Trophoblast cell (in vitro differentiated cells and primary cell): ENCODE data around the gene EIF3F.

Experiments used
- DNase-seq, 2 donors: peaks; one replicate each; pipeline ENCODE4 v3.0.0-alpha.2; 2016
- H2AFZ ChIP-seq: 2 replicates; pipeline ENCODE4 v1.6.1; 2013; ENCODE audit warnings: low read length, moderate library complexity, mild to moderate bottlenecking; ENCODE audit not compliant: insufficient read depth, poor library complexity
- H2AK5ac ChIP-seq: 2 replicates; pipeline ENCODE4 v1.6.1; 2013; ENCODE audit warnings: mild to moderate bottlenecking, low read length
- H2BK120ac ChIP-seq: 2 replicates; pipeline ENCODE4 v1.6.1; 2013; ENCODE audit warnings: low read length, mild to moderate bottlenecking, moderate library complexity; ENCODE audit not compliant: insufficient read depth, poor library complexity
- H2BK12ac ChIP-seq: 2 replicates; pipeline ENCODE4 v1.6.1; 2013; ENCODE audit warnings: mild to moderate bottlenecking, low read length, moderate library complexity
- H2BK5ac ChIP-seq: 2 replicates; pipeline ENCODE4 v1.6.1; 2013; ENCODE audit warnings: low read length, low read depth, moderate library complexity, mild to moderate bottlenecking; ENCODE audit not compliant: poor library complexity
- H3K14ac ChIP-seq: 2 replicates; pipeline ENCODE4 v1.6.1; 2013; ENCODE audit warnings: mild to moderate bottlenecking, low read length
- H3K18ac ChIP-seq: 2 replicates; pipeline ENCODE4 v1.6.1; 2013; ENCODE audit warnings: mild to moderate bottlenecking, low read length
- H3K23ac ChIP-seq: 2 replicates; pipeline ENCODE4 v1.6.1; 2013; ENCODE audit warnings: low read length
- H3K27ac ChIP-seq: 2 replicates; pipeline ENCODE4 v1.5.1; 2013; ENCODE audit warnings: low read depth, mild to moderate bottlenecking, inconsistent platforms, low read length, moderate library complexity
- H3K27me3 ChIP-seq: 2 replicates; pipeline ENCODE4 v1.6.1; 2013; ENCODE audit warnings: inconsistent platforms, mild to moderate bottlenecking, low read length, moderate library complexity; ENCODE audit not compliant: insufficient read depth
- H3K36me3 ChIP-seq, 2 experiments: 1 replicate in 1 of 2; 2 replicates in 1 of 2; pipeline ENCODE4 v1.6.1; 2013; ENCODE audit warnings: low read length in 2 of 2, mild to moderate bottlenecking in 2 of 2, moderate library complexity in 1 of 2; ENCODE audit not compliant: insufficient read depth in 2 of 2, control insufficient read depth in 1 of 2
- H3K4ac ChIP-seq: 2 replicates; pipeline ENCODE4 v1.6.1; 2013; ENCODE audit warnings: low read depth, mild to moderate bottlenecking, low read length, moderate library complexity
- H3K4me1 ChIP-seq, 2 experiments: 1 replicate in 1 of 2; 2 replicates in 1 of 2; pipeline ENCODE4 v1.6.1; 2013; ENCODE audit warnings: low read length in 2 of 2, mild to moderate bottlenecking in 2 of 2, moderate library complexity in 1 of 2; ENCODE audit not compliant: insufficient read depth in 2 of 2, control insufficient read depth in 1 of 2
- H3K4me2 ChIP-seq: 2 replicates; pipeline ENCODE4 v1.6.1; 2013; ENCODE audit warnings: inconsistent platforms, mild to moderate bottlenecking, low read length, moderate library complexity
- H3K4me3 ChIP-seq: 2 replicates; pipeline ENCODE4 v1.5.1; 2013; ENCODE audit warnings: mild to moderate bottlenecking, low read depth, low read length, inconsistent platforms
- H3K79me1 ChIP-seq: one replicate; pipeline ENCODE4 v1.6.1; 2013; ENCODE audit warnings: low read length
- H3K79me2 ChIP-seq: 2 replicates; pipeline ENCODE4 v1.6.1; 2013; ENCODE audit warnings: low read length, mild to moderate bottlenecking; ENCODE audit not compliant: control insufficient read depth, insufficient read depth, poor library complexity
- H3K9ac ChIP-seq: 2 replicates; pipeline ENCODE4 v1.6.1; 2013; ENCODE audit warnings: mild to moderate bottlenecking, low read length
- H3K9me3 ChIP-seq: 2 replicates; pipeline ENCODE4 v1.6.1; 2013; ENCODE audit warnings: low read depth, mild to moderate bottlenecking, control low read depth, inconsistent platforms, low read length; ENCODE audit not compliant: insufficient read depth
- H4K12ac ChIP-seq: 2 replicates; pipeline ENCODE4 v1.6.1; 2013; ENCODE audit warnings: low read depth, mild to moderate bottlenecking, low read length, moderate library complexity
- H4K8ac ChIP-seq: 2 replicates; pipeline ENCODE4 v1.6.1; 2013; ENCODE audit warnings: low read depth, mild to moderate bottlenecking, low read length, moderate library complexity
- H4K91ac ChIP-seq: one replicate; pipeline ENCODE4 v1.6.1; 2013; ENCODE audit warnings: low read depth, mild to moderate bottlenecking, low read length, moderate library complexity
- WGBS: extraction: QIAGEN DNeasy Blood & Tissue Kit; methylation state at CpG from one replicate; pipeline ENCODE4 v1.1.7; 2013; ENCODE audit warnings: missing lambda C conversion rate; ENCODE audit not compliant: insufficient read length, insufficient coverage; ENCODE audit errors: extremely low coverage; 5-methylcytosine and 5-hydroxymethylcytosine counted together

EIF3F gene

GRCh38 chr11:8036002-8036802, 49.1 kb downstream of the EIF3F start:
- H2AK5ac ChIP-seq, result no peak overlapping the region
- no peaks in the 10 kb centered on the region for H3K36me3 ChIP-seq
- peaks cover 3% of the 10 kb centered on the region in 2 experiments for H3K4me1 ChIP-seq
- WGBS, result no CpG with 5 or more reads among the region's 5 CpGs
- H2BK12ac ChIP-seq, result no peak overlapping the region
- peaks cover 1% of the 10 kb centered on the region for H3K9me3 ChIP-seq
- no peak overlapping the region for H4K8ac ChIP-seq
- no peak overlapping the region for H3K23ac ChIP-seq
- H3K14ac ChIP-seq, result no peak overlapping the region
- no peak overlapping the region for H3K27ac ChIP-seq
- H3K18ac ChIP-seq, result no peak overlapping the region
- H4K12ac ChIP-seq, result no peak overlapping the region
- H3K27me3 ChIP-seq, result peaks cover 3% of the 10 kb centered on the region
- H4K91ac ChIP-seq, result no peak overlapping the region
- H3K79me1 ChIP-seq, result no peaks in the 10 kb centered on the region
- no peak overlapping the region for H3K9ac ChIP-seq
- no peak overlapping the region for H3K4me2 ChIP-seq
- H2AFZ ChIP-seq, result no peak overlapping the region
- no peak for DNase-seq
- H3K4me3 ChIP-seq, result no peak overlapping the region
- H3K79me2 ChIP-seq, result no peaks in the 10 kb centered on the region
- no peak overlapping the region for H2BK120ac ChIP-seq
- no peak overlapping the region for H2BK5ac ChIP-seq
- no peak overlapping the region for H3K4ac ChIP-seq

GRCh38 chr11:8036986-8037385, 49.8 kb downstream of the EIF3F start:
- Histone ChIP-seq H3K18ac (no peak overlapping the region), H3K4me1 (peaks cover 3% of the 10 kb centered on the region in 2 experiments), H3K4me3 (no peak overlapping the region), H2BK5ac (no peak overlapping the region), H3K4ac (no peak overlapping the region), H3K27ac (no peak overlapping the region), H2AFZ (no peak overlapping the region), H4K91ac (no peak overlapping the region), H4K8ac (no peak overlapping the region), H3K79me2 (no peaks in the 10 kb centered on the region), H3K14ac (no peak overlapping the region), H3K9me3 (no peaks in the 10 kb centered on the region), H3K9ac (no peak overlapping the region), H2BK12ac (no peak overlapping the region), H3K36me3 (no peaks in the 10 kb centered on the region), H3K27me3 (peaks cover 3% of the 10 kb centered on the region), H3K4me2 (no peak overlapping the region), H2BK120ac (no peak overlapping the region), H4K12ac (no peak overlapping the region), H3K79me1 (no peaks in the 10 kb centered on the region), H3K23ac (no peak overlapping the region), H2AK5ac (no peak overlapping the region)
- no CpG with 5 or more reads among the region's 5 CpGs for WGBS
- no peak for DNase-seq

- Histone ChIP-seq H2BK120ac (no peak overlapping the region), H2AFZ (no peak overlapping the region), H3K27ac (no peak overlapping the region), H3K4me3 (no peak overlapping the region), H3K18ac (no peak overlapping the region), H3K9ac (no peak overlapping the region), H4K8ac (no peak overlapping the region), H3K79me1 (no peaks in the 10 kb centered on the region), H2BK5ac (no peak overlapping the region), H3K4me1 (peaks cover 1% of the 10 kb centered on the region in 2 experiments), H3K4ac (no peak overlapping the region), H3K79me2 (no peaks in the 10 kb centered on the region), H2BK12ac (no peak overlapping the region), H4K12ac (no peak overlapping the region), H3K4me2 (no peak overlapping the region), H4K91ac (no peak overlapping the region), H3K36me3 (no peaks in the 10 kb centered on the region), H3K14ac (no peak overlapping the region), H3K9me3 (no peaks in the 10 kb centered on the region), H2AK5ac (no peak overlapping the region), H3K27me3 (no peaks in the 10 kb centered on the region), H3K23ac (no peak overlapping the region)
- WGBS, result no CpG with 5 or more reads among the region's 8 CpGs
- no peak for DNase-seq
These were observed 51.3 kb downstream of the EIF3F start for GRCh38 chr11:8038393-8038792.

GRCh38 chr11:8038811-8039529, 51.8 kb downstream of the EIF3F start:
- Histone ChIP-seq H3K27ac (no peak overlapping the region), H3K9me3 (no peaks in the 10 kb centered on the region), H3K36me3 (no peaks in the 10 kb centered on the region), H2BK12ac (no peak overlapping the region), H4K91ac (no peak overlapping the region), H2BK120ac (no peak overlapping the region), H2AK5ac (no peak overlapping the region), H3K18ac (no peak overlapping the region), H3K79me2 (no peaks in the 10 kb centered on the region), H3K9ac (no peak overlapping the region), H3K4me2 (no peak overlapping the region), H3K4ac (no peak overlapping the region), H3K27me3 (no peaks in the 10 kb centered on the region), H3K4me1 (no peaks in the 10 kb centered on the region), H2BK5ac (no peak overlapping the region), H2AFZ (no peak overlapping the region), H4K12ac (no peak overlapping the region), H3K14ac (no peak overlapping the region), H4K8ac (no peak overlapping the region), H3K4me3 (no peak overlapping the region), H3K79me1 (no peaks in the 10 kb centered on the region), H3K23ac (no peak overlapping the region)
- DNase-seq, result no peak
- WGBS, result no CpG with 5 or more reads among the region's 12 CpGs
